GM18526 (cell line): Measurements from ENCODE around the gene INHBE.

ENCODE experiments used
- POLR2A ChIP-seq: IDR thresholded peaks from 3 replicates; pipeline ENCODE4 v1.6.1; 2011; ENCODE audit not compliant: insufficient read length; ENCODE audit errors: extremely low read depth

The INHBE gene

DNA sequence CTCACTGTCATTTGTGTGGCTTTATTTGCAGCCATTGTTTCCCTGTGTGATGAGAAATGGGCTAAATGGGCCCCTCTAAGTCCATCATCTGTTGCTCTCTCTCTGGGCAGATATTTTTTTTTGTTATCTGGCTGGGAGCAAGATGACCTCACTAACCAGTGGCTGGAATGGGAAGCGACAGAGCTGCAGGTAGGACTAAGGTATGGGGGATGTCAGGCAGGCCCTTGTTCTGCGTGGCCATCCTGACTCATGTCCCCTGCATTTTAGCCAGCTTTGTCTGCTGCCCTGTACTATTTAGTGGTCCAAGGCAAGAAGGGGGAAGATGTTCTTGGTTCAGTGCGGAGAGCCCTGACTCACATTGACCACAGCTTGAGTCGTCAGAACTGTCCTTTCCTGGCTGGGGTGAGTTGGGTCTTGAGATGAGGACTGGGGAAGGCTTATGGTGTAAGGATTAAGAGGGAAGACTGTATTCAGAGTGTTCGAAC, 34.1 kb downstream of the INHBE start:
- TF ChIP-seq POLR2A: no peak

DNA sequence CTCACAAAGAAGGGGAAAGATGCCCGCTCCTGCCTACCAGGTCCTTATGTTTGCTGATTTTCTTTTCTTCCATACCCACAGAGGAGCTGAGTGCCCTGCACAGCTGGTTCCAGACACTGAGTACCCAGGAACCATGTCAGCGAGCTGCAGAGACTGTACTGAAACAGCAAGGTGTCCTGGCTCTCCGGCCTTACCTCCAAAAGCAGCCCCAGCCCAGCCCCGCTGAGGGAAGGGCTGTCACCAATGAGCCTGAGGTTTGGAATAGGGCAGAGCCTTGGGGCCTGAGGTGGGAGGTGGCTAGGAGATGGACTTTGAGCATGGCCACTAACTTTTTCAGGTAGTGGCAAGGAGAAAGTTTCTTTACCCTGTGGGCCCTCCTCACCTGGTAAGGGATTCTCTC, 35.0 kb downstream of the INHBE start:
- no peak for TF ChIP-seq POLR2A

DNA sequence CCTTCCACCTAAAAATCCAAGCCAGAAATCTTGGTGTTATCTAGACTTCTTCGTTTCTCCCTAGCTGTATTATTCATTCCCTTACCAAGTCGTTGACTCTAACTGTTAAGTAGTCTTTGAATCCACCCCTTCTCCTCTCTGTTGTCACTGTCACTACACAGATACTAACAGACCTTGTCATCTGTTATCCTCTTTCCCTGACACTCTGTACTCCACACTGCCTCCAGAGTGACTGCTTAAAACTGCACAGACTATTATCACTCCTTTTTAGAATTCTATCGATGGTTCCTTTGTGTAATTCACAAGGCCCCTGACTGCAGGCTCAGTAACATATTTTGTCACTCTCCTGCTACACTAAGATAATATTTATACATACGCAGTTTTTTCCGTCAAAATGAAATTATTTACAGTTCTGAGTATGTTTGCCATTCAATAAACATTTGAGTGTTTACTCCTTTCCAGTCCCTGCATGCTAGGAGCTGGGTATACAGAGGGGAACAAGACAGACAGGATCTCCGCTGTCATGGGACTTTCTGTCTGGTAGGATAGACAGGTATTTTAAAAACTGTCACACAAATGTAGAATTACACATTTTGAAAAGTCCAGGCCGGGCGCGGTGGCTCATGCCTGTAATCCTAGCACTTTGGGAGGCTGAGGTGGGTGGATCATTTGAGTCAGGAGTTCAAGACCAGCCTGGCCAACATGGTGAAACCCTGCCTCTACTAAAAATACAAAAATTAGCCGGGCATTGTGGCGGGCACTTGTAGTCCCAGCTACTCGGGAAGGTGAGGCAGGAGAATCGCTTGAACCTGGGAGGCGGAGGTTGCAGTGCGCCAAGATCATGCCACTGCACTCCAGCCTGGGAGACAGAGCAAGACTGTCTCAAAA, 36.5 kb downstream of the INHBE start:
- TF ChIP-seq POLR2A: no peak

DNA sequence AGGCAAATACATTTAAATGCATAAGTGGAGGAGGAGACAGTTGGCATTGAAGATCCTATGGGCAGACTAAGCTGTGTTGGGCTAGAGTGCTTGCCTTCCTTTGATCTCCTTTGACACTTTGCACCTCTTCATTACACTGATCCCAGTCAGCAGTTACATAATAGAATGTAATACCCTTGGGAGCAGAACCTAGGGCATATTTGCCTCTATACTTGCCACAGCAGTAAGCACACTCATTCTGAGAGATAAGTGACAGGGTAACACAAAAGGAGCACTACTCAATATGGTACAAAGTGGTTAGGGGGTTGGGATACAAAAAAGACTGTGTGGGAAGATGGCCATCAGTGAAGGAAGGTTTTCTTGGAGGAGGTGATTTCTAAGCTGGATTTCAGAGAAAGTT, 41.7 kb downstream of the INHBE start:
- TF ChIP-seq POLR2A: no peak

DNA sequence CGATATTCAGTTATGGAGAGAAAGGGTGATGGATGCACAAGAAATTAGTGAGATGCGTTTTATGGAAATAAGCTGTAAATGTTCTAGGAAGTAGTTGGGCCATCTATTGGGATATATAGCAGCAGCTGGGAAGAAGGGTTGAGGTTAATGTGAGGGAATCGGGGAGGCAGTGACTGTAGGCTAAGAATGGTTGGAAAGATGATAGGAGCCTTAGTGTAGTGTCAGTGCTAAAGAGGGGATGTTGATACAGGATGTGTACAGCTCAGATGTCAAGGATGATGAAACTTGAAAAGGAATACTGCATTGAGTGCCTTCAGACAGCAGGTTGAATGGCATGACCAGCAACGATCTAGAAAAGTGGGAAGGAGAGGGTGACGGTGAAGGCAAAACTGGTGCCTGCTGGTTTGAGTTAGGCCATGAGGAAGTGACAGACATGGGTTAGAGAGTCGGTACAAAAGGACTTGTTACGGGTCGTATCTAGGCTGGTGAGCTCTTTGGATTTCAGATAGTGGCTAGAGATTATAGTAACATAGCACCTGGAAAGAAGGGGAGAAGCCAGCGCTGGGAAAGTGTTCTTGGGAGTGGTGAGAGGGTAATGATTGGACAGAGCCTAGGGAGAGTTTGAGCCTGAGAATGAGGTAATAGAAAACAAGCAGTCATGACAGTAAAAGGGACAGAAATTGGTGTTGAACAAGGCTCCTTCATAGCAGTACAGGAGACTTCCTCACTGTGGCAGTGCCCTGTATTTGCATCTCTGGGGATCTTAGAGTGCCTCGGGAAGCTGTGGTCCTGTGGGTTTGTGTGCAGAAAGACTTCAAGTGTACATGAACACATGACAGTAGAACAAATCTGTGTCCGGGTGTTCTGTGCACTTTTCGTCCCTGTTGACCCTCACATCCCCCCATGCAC, 42.4 kb downstream of the INHBE start:
- TF ChIP-seq POLR2A: no peak

DNA sequence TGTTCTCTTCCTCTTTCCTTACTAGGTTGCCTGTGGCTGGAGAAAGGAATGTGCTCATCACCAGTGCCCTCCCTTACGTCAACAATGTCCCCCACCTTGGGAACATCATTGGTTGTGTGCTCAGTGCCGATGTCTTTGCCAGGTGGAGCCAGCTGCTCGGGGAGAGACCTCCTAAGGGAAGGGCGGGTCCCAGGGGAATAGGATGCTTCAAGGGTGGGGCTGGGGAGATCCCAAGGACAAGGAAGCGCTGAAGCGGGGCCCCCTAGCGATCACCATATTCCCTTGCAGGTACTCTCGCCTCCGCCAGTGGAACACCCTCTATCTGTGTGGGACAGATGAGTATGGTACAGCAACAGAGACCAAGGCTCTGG, 43.0 kb downstream of the INHBE start:
- no peak for TF ChIP-seq POLR2A

DNA sequence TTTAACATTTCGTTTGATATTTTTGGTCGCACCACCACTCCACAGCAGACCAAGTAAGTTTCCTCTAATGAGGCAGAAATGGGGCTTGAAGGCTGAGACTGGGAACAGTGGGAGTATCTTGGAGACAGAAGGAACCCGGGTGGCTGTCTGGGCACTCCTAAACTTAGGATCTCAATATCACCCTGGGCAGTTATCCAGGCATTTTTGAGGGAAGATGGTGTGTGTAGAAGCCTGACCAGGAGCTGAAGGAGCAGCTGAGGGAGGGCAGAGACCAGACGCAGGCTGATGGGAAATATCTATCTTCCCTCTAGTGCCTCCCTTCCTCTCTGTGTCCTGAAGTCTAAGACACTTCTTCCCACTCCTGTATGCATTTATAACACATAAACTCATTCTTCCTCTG, 43.5 kb downstream of the INHBE start:
- TF ChIP-seq POLR2A: no peak

DNA sequence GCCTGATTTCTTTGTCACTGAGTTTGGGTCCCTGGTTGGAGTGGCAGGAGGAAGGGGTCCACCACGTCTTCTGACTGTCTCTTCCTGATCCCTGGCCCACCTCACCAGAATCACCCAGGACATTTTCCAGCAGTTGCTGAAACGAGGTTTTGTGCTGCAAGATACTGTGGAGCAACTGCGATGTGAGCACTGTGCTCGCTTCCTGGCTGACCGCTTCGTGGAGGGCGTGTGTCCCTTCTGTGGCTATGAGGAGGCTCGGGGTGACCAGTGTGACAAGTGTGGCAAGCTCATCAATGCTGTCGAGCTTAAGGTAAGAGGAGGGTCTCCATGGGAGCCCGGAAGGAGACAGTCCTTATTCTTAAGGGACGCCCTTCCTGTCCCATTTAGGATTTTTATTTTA, 45.1 kb downstream of the INHBE start:
- no peak for TF ChIP-seq POLR2A
